ENCODE data around the gene MUSTN1. TPM values are rescaled to one million over a fixed set of nuclear protein-coding genes. Genes with fewer than 3 reads are reported as not detected.

Gene MUSTN1
- total and polyA plus RNA-seq, 2 donors (not counting 3 experiments of a cell fraction or from before 2014, with no cell fraction given) = 1.1 to 2.2 TPM

- H3K27ac ChIP-seq (ENCODE audit: insufficient read depth, low read depth, low read length) = no peak overlapping the region
- intact Hi-C loops (cut with micrococcal nuclease) (no loop called here), dilution Hi-C loops (cut with MboI; ENCODE audit: extremely low pct_ligation_motif_present, low sequenced_read_pairs) (no loop called here)
- no peaks in the 10 kb centered on the region for H3K9me1 ChIP-seq (replicated peaks; ENCODE audit: control insufficient read depth, extremely low read depth, insufficient read depth, low read length)
- no peaks in the 10 kb centered on the region for H3K36me3 ChIP-seq (ENCODE audit: control insufficient read depth in 2 of 2, extremely low read depth in 1 of 2, insufficient read depth in 2 of 2, low read length in 2 of 2)
- H2AFZ ChIP-seq (ENCODE audit: low read depth, low read length) = no peak overlapping the region
- no peak overlapping the region for H3K9ac ChIP-seq (replicated peaks; ENCODE audit: extremely low read depth, insufficient read depth, low read length)
- no peak overlapping the region for H3K4me2 ChIP-seq (ENCODE audit: insufficient read depth, low read length)
- TF ChIP-seq POLR2AphosphoS5 (IDR thresholded peaks at IDR 0.05; ENCODE audit: insufficient read depth, low read depth, low read length) (no peak), POLR2A (IDR thresholded peaks at IDR 0.05; ENCODE audit: low read depth, low read length) (no peak), MAX (IDR thresholded peaks at IDR 0.05; ENCODE audit: insufficient read depth, insufficient read length) (no peak)
- no peaks in the 10 kb centered on the region for H3K9me3 ChIP-seq (replicated peaks; ENCODE audit: control insufficient read depth, insufficient read depth, low read length)
- ChIA-PET POLR2A (no interaction called here), CTCF (interaction anchor here (1.1 to 1.8 kb wide), 4 partner anchors 11 to 34 kb away, joined by 3 to 5 read pairs (median 4); no protein-coding TSS in a partner anchor)
- no peaks in the 10 kb centered on the region for H4K20me1 ChIP-seq (replicated peaks; ENCODE audit: control insufficient read depth, extremely low read depth, insufficient read depth, low read length)
- FAIRE-seq = no peak
- H3K4me1 ChIP-seq (ENCODE audit: control insufficient read depth, extremely low read depth, insufficient read depth, low read length) = no peaks in the 10 kb centered on the region
- DNase-seq (ENCODE audit: low read depth, low spot score) = no peak
- H3K4me3 ChIP-seq (replicated peaks in 1 of 3; ENCODE audit: insufficient read depth in 1 of 3, low read depth in 1 of 3, low read length in 3 of 3) = no peak overlapping the region
- no peaks in the 10 kb centered on the region for H3K79me2 ChIP-seq (ENCODE audit: control insufficient read depth, insufficient read depth, low read length)
- no TSS peak for BruUV-seq (replicated peaks)
- H3K27me3 ChIP-seq (ENCODE audit: control insufficient read depth in 2 of 2, insufficient read depth in 2 of 2, low read length in 2 of 2) = peaks cover 0 to 6% of the 10 kb centered on the region in 2 experiments
Measured at GRCh38 chr3:52786330-52787215, 48.2 kb downstream of the MUSTN1 start.

- H3K9ac ChIP-seq (replicated peaks; ENCODE audit: extremely low read depth, insufficient read depth, low read length) = no peak overlapping the region
- no peak overlapping the region for H3K4me2 ChIP-seq (ENCODE audit: insufficient read depth, low read length)
- no peak overlapping the region for H3K4me3 ChIP-seq (replicated peaks in 1 of 3; ENCODE audit: insufficient read depth in 1 of 3, low read depth in 1 of 3, low read length in 3 of 3)
- FAIRE-seq (no peak), DNase-seq (ENCODE audit: low read depth, low spot score) (no peak)
- H3K36me3 ChIP-seq (ENCODE audit: control insufficient read depth in 2 of 2, extremely low read depth in 1 of 2, insufficient read depth in 2 of 2, low read length in 2 of 2) = no peaks in the 10 kb centered on the region
- H2AFZ ChIP-seq (ENCODE audit: low read depth, low read length) = no peak overlapping the region
- no peaks in the 10 kb centered on the region for H3K9me3 ChIP-seq (replicated peaks; ENCODE audit: control insufficient read depth, insufficient read depth, low read length)
- dilution Hi-C loops (cut with MboI; ENCODE audit: extremely low pct_ligation_motif_present, low sequenced_read_pairs) (no loop called here), intact Hi-C loops (cut with micrococcal nuclease) (no loop called here)
- TF ChIP-seq FOS (IDR thresholded peaks at IDR 0.05; ENCODE audit: borderline replicate concordance, insufficient read depth, low read length) = no peak
- no peak for TF ChIP-seq EZH2 (IDR thresholded peaks at IDR 0.05; ENCODE audit: borderline replicate concordance, low read depth, low read length, severe bottlenecking)
- TF ChIP-seq POLR2AphosphoS5 (IDR thresholded peaks at IDR 0.05; ENCODE audit: insufficient read depth, low read depth, low read length) = no peak
- no peak for TF ChIP-seq CTCF (IDR thresholded peaks at IDR 0.05; ENCODE audit: extremely low read depth in 1 of 2, insufficient read depth in 1 of 2, low read depth in 1 of 2, low read length in 2 of 2)
- no peaks in the 10 kb centered on the region for H3K79me2 ChIP-seq (ENCODE audit: control insufficient read depth, insufficient read depth, low read length)
- no peaks in the 10 kb centered on the region for H3K9me1 ChIP-seq (replicated peaks; ENCODE audit: control insufficient read depth, extremely low read depth, insufficient read depth, low read length)
- ChIA-PET POLR2A (no interaction called here), CTCF (interaction anchor here (1.1 to 1.8 kb wide), 2 partner anchors 9 to 36 kb away, joined by 3 to 5 read pairs; no protein-coding TSS in a partner anchor)
- peaks cover 0 to 13% of the 10 kb centered on the region in 2 experiments for H3K27me3 ChIP-seq (ENCODE audit: control insufficient read depth in 2 of 2, insufficient read depth in 2 of 2, low read length in 2 of 2)
- H3K27ac ChIP-seq (ENCODE audit: insufficient read depth, low read depth, low read length) = no peak overlapping the region
- BruUV-seq (replicated peaks) = no TSS peak
- H3K4me1 ChIP-seq (ENCODE audit: control insufficient read depth, extremely low read depth, insufficient read depth, low read length) = no peaks in the 10 kb centered on the region
- no peaks in the 10 kb centered on the region for H4K20me1 ChIP-seq (replicated peaks; ENCODE audit: control insufficient read depth, extremely low read depth, insufficient read depth, low read length)
Measured at GRCh38 chr3:52784931-52785590, 49.8 kb downstream of the MUSTN1 start.
